Mesendoderm (in vitro differentiated cells): ENCODE results near the gene RALY.

Source experiments
- DNase-seq: peaks from one replicate; pipeline ENCODE4 v3.0.0; 2013
- H2AK5ac ChIP-seq: 2 replicates; pipeline ENCODE4 v1.6.1; 2013; ENCODE audit warnings: low read length, inconsistent platforms
- H2BK120ac ChIP-seq: 2 replicates; pipeline ENCODE4 v1.6.1; 2013; ENCODE audit warnings: low read depth, mild to moderate bottlenecking, low read length, moderate library complexity, mixed read lengths
- H2BK15ac ChIP-seq: replicated peaks from 2 replicates; pipeline ENCODE4 v1.6.1; 2013; ENCODE audit warnings: low read depth, mild to moderate bottlenecking, moderate library complexity
- H2BK5ac ChIP-seq: 2 replicates; pipeline ENCODE4 v1.6.1; 2013; ENCODE audit warnings: low read length, inconsistent platforms
- H3K18ac ChIP-seq: 2 replicates; pipeline ENCODE4 v1.6.1; 2013; ENCODE audit warnings: mild to moderate bottlenecking, low read length, mixed read lengths
- H3K23ac ChIP-seq: one replicate; pipeline ENCODE4 v1.6.1; 2013; ENCODE audit warnings: low read length
- H3K27ac ChIP-seq: 2 replicates; pipeline ENCODE4 v1.5.1; 2013; ENCODE audit warnings: low read depth, mild to moderate bottlenecking, inconsistent platforms, low read length, moderate library complexity
- H3K27me3 ChIP-seq: 2 replicates; pipeline ENCODE4 v1.6.1; 2013; ENCODE audit warnings: low read length, control low read depth, mild to moderate bottlenecking, inconsistent platforms; ENCODE audit not compliant: insufficient read depth, poor library complexity
- H3K36me3 ChIP-seq: 2 replicates; pipeline ENCODE4 v1.6.1; 2013; ENCODE audit warnings: low read length, inconsistent platforms; ENCODE audit not compliant: control insufficient read depth, insufficient read depth
- H3K4ac ChIP-seq: one replicate; pipeline ENCODE4 v1.6.1; 2013; ENCODE audit warnings: low read depth, mild to moderate bottlenecking, low read length, moderate library complexity
- H3K4me1 ChIP-seq: 2 replicates; pipeline ENCODE4 v1.6.1; 2013; ENCODE audit warnings: low read depth, low read length, inconsistent platforms; ENCODE audit not compliant: control insufficient read depth
- H3K4me2 ChIP-seq: 2 replicates; pipeline ENCODE4 v1.6.1; 2013; ENCODE audit warnings: low read length
- H3K4me3 ChIP-seq: 2 replicates; pipeline ENCODE4 v1.5.1; 2013; ENCODE audit warnings: mild to moderate bottlenecking, low read length
- H3K56ac ChIP-seq: one replicate; pipeline ENCODE4 v1.6.1; 2013; ENCODE audit warnings: low read length
- H3K79me1 ChIP-seq: 2 replicates; pipeline ENCODE4 v1.6.1; 2013; ENCODE audit warnings: low read length, inconsistent platforms
- H3K79me2 ChIP-seq: 2 replicates; pipeline ENCODE4 v1.6.1; 2013; ENCODE audit warnings: mild to moderate bottlenecking, low read length; ENCODE audit not compliant: control insufficient read depth, insufficient read depth
- H3K9ac ChIP-seq: 2 replicates; pipeline ENCODE4 v1.6.1; 2013; ENCODE audit warnings: low read length, inconsistent platforms
- H4K5ac ChIP-seq: one replicate; pipeline ENCODE4 v1.6.1; 2013; ENCODE audit warnings: low read length
- H4K8ac ChIP-seq: one replicate; pipeline ENCODE4 v1.6.1; 2013; ENCODE audit warnings: low read depth, mild to moderate bottlenecking, control low read depth, low read length, moderate library complexity
- WGBS: extraction: QIAGEN DNeasy Blood & Tissue Kit; methylation state at CpG from one replicate; pipeline ENCODE4 v1.1.7; 2013; ENCODE audit warnings: low lambda C conversion rate, missing lambda C conversion rate; ENCODE audit not compliant: insufficient coverage; ENCODE audit errors: extremely low coverage; 5-methylcytosine and 5-hydroxymethylcytosine counted together

The RALY gene

DNA sequence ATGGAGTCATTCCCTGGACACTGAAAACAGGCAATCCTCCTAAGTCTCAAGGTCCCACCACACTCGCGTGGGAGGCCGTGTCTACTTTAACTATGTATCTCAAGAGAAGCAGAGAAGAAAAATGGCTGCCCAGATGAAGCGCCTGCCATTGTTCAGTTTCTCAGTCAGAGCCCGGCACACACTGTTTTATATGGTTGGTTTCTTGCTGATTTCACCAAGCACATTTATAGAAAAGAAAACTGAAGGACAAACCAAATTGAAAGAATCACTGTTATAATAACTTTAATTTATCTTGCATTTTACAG lies 95.4 kb downstream of the RALY start:
- Histone ChIP-seq H2AK5ac (no peak overlapping the region), H3K4me1 (no peaks in the 10 kb centered on the region), H3K27ac (no peak overlapping the region), H3K23ac (no peak overlapping the region), H2BK5ac (no peak overlapping the region), H2BK120ac (no peak overlapping the region), H3K18ac (no peak overlapping the region), H3K4me3 (no peak overlapping the region), H3K4me2 (no peak overlapping the region), H2BK15ac (no peak overlapping the region), H3K79me1 (peaks cover 2% of the 10 kb centered on the region), H3K36me3 (peaks cover 21% of the 10 kb centered on the region), H3K4ac (no peak overlapping the region), H3K9ac (no peak overlapping the region), H4K8ac (no peak overlapping the region), H3K27me3 (no peaks in the 10 kb centered on the region), H3K56ac (no peak overlapping the region), H4K5ac (no peak overlapping the region), H3K79me2 (no peaks in the 10 kb centered on the region)
- no CpG with 5 or more reads among the region's 5 CpGs for WGBS
- no peak for DNase-seq

DNA sequence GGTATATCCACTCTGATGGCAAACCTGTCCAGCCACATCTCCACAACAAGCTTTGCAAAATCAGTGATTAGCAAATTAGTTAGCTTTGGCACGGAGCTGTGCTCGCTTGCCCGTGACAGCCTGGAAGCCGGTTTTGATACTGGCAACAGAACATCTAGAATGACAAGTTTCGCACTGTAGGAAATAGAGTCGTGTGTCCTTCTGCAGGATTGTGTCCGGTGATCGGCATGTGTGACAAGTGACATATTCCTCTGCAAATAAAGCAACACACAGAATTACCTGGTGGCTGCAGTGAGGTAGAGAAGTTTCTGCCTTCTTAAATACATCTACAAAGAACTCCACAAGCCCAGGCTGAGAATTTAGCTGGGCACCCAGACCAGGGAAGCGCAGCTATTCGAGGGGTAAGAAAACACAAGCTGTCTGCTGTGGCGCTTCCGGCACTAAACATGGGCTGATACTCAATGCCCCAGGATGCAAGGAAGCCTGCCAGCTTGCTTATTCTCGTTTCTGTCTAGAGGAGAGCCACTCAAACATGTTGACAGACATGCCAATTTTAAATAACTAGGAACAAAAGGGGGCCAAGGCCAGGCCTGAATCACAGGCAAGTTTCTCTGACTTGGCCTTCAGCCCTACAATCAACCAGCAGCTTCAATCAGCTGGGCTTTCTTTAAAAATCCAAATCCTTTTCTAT lies 96.1 kb downstream of the RALY start:
- no peak overlapping the region for H2AK5ac ChIP-seq
- no peak overlapping the region for H3K23ac ChIP-seq
- no peak overlapping the region for H3K4me2 ChIP-seq
- DNase-seq, result no peak
- H3K27me3 ChIP-seq, result no peaks in the 10 kb centered on the region
- no peak overlapping the region for H3K4me3 ChIP-seq
- H2BK120ac ChIP-seq, result no peak overlapping the region
- no peaks in the 10 kb centered on the region for H3K79me2 ChIP-seq
- WGBS, result no CpG with 5 or more reads among the region's 13 CpGs
- peaks cover 2% of the 10 kb centered on the region for H3K79me1 ChIP-seq
- H3K9ac ChIP-seq, result no peak overlapping the region
- H3K18ac ChIP-seq, result no peak overlapping the region
- H3K4me1 ChIP-seq, result no peaks in the 10 kb centered on the region
- peaks cover 21% of the 10 kb centered on the region for H3K36me3 ChIP-seq
- H4K5ac ChIP-seq, result no peak overlapping the region
- H3K27ac ChIP-seq, result no peak overlapping the region
- H3K56ac ChIP-seq, result no peak overlapping the region
- H2BK15ac ChIP-seq, result no peak overlapping the region
- no peak overlapping the region for H3K4ac ChIP-seq
- H4K8ac ChIP-seq, result no peak overlapping the region
- no peak overlapping the region for H2BK5ac ChIP-seq

DNA sequence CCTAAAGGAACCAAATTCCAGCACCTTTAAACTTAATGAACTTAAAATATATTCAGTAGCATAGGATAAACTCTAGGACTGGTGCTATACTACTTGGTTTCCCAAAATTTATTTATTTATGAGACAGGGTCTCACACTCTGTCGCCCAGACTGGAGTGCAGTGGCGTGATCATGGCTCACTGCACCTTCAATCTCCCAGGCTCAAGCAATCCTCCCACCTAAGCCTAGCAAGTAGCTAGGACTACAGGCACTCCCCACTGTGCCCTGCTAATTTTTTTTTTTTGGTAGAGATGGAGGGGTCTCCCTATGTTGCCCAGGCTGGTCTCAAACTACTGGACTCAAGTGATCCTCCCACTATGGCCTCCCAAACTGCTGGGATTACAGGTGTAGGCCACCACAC lies 96.9 kb downstream of the RALY start:
- Histone ChIP-seq H3K79me2 (no peaks in the 10 kb centered on the region), H3K36me3 (peaks cover 21% of the 10 kb centered on the region), H4K5ac (no peak overlapping the region), H2BK120ac (no peak overlapping the region), H3K4me1 (no peaks in the 10 kb centered on the region), H3K9ac (no peak overlapping the region), H2BK15ac (no peak overlapping the region), H3K4me3 (no peak overlapping the region), H3K23ac (no peak overlapping the region), H3K18ac (no peak overlapping the region), H3K56ac (no peak overlapping the region), H3K4me2 (no peak overlapping the region), H3K27ac (no peak overlapping the region), H3K4ac (no peak overlapping the region), H2BK5ac (no peak overlapping the region), H3K27me3 (no peaks in the 10 kb centered on the region), H3K79me1 (peaks cover 2% of the 10 kb centered on the region), H4K8ac (no peak overlapping the region), H2AK5ac (no peak overlapping the region)
- no CpG with 5 or more reads among the region's 2 CpGs for WGBS
- DNase-seq, result no peak

DNA sequence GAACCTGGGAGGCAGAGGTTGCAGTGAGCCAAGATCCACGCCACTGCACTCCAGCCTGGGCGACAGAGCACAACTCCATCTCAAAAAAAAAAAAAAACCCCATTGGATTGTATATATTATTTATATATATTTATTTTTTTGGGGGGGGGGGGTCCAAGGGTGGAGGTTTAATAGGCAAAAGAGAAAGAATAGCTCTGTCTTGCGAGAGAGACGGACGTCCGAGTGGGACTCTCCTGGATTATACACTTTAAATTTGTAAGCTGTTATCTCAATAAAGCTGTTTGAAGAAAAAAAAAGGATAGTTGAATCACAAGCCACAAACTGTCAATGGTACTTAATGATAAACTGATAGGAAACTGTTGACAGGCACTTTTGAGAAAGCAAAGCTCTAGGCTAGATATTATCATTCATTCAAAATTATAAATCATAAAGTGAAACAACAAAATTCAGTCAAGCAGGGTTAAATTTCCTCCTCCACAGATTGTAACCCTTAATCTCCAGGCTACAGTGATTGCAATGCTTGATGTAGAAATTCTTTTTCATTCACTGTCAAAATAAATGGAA lies 98.0 kb downstream of the RALY start:
- Histone ChIP-seq H3K27ac (no peak overlapping the region), H3K79me1 (peaks cover 6% of the 10 kb centered on the region), H3K4ac (no peak overlapping the region), H3K79me2 (no peaks in the 10 kb centered on the region), H2AK5ac (no peak overlapping the region), H3K18ac (no peak overlapping the region), H4K8ac (no peak overlapping the region), H3K4me2 (no peak overlapping the region), H3K23ac (no peak overlapping the region), H3K4me1 (no peaks in the 10 kb centered on the region), H3K4me3 (no peak overlapping the region), H2BK15ac (no peak overlapping the region), H3K27me3 (no peaks in the 10 kb centered on the region), H3K9ac (no peak overlapping the region), H3K36me3 (peaks cover 29% of the 10 kb centered on the region), H4K5ac (no peak overlapping the region), H2BK5ac (no peak overlapping the region), H3K56ac (no peak overlapping the region), H2BK120ac (no peak overlapping the region)
- WGBS, result no CpG with 5 or more reads among the region's 6 CpGs
- no peak for DNase-seq

DNA sequence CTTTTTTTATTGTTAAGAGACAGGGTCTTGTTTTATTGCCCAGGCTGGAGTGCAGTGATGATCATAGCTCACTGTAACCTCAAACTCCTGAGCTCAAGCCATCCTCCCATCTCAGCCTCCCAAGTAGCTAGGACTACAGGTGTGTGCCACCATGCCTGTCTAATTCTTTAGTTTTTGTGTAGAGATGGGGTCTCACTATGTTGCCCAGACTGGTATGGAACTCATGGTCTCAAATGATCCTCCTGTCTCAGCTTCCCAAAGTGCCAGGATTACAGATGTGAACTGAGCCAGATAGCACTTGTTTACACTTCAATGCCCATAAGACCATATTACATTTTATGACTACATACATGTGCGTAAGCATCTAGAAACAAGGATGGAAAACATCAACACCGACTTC lies 100.2 kb downstream of the RALY start:
- Histone ChIP-seq H3K36me3 (peaks cover 27% of the 10 kb centered on the region), H3K4me2 (no peak overlapping the region), H3K4me3 (no peak overlapping the region), H2BK15ac (no peak overlapping the region), H3K9ac (no peak overlapping the region), H3K23ac (no peak overlapping the region), H2BK120ac (no peak overlapping the region), H3K18ac (no peak overlapping the region), H2AK5ac (no peak overlapping the region), H4K8ac (no peak overlapping the region), H3K27ac (no peak overlapping the region), H3K79me1 (peaks cover 9% of the 10 kb centered on the region), H3K4me1 (no peaks in the 10 kb centered on the region), H3K4ac (no peak overlapping the region), H3K27me3 (no peaks in the 10 kb centered on the region), H3K79me2 (no peaks in the 10 kb centered on the region), H4K5ac (no peak overlapping the region), H2BK5ac (no peak overlapping the region), H3K56ac (no peak overlapping the region)
- WGBS, result no CpG with 5 or more reads among the region's 2 CpGs
- no peak for DNase-seq

DNA sequence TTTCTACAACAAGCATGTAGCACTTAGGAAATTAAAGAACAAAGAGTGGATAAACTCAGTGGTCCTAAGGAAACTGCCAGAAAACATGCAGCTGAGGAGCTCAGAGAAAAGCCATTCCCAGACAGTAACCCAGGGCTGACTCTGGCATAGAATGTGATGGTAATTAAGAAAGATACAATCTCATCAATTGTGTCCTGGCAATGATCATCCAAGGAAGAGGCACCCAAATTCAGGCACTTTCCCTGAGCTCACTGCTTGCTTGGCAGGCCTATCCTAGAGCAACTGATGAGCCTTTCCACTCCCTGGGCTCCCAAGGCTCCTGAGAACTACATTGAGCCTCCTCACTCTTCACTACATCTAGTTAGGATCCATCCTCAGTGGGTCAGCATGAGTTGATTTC lies 102.1 kb downstream of the RALY start:
- no peak overlapping the region for H3K56ac ChIP-seq

More for the DNA sequence above, 102.1 kb downstream of the RALY start:
- H3K79me2 ChIP-seq, result peaks cover 7% of the 10 kb centered on the region
- H2BK15ac ChIP-seq, result no peak overlapping the region
- H4K8ac ChIP-seq, result no peak overlapping the region
- H4K5ac ChIP-seq, result no peak overlapping the region
- no peak overlapping the region for H3K27ac ChIP-seq
- H3K9ac ChIP-seq, result no peak overlapping the region
- H3K4me1 ChIP-seq, result no peaks in the 10 kb centered on the region
- H3K4me3 ChIP-seq, result no peak overlapping the region
- no peak overlapping the region for H2BK5ac ChIP-seq
- H3K27me3 ChIP-seq, result no peaks in the 10 kb centered on the region
- H3K23ac ChIP-seq, result no peak overlapping the region
- no peak for DNase-seq
- peaks cover 33% of the 10 kb centered on the region for H3K36me3 ChIP-seq
- H3K4me2 ChIP-seq, result no peak overlapping the region
- no peak overlapping the region for H2BK120ac ChIP-seq
- H3K18ac ChIP-seq, result no peak overlapping the region
- no peak overlapping the region for H3K4ac ChIP-seq
- H3K79me1 ChIP-seq, result peaks cover 19% of the 10 kb centered on the region
- H2AK5ac ChIP-seq, result no peak overlapping the region
